ENCODE measurements around the gene NAA15.

GRCh38 chr4:139278485-139278884 is 22.8 kb upstream of the NAA15 start:
- no peak for TF ChIP-seq POLR2AphosphoS5 (IDR thresholded peaks at IDR 0.05; ENCODE audit: low read depth, low read length)
- TF ChIP-seq POLR2A (IDR thresholded peaks at IDR 0.05; ENCODE audit: low read depth, low read length), result no peak
